Endothelial cell of umbilical vein (primary cell): ENCODE data around the gene CCIN.

Experiments used
- CTCF ChIP-seq, 2 donors: IDR thresholded peaks; 1 replicate in 1 of 2; 2 replicates in 1 of 2; pipeline ENCODE4 v1.5.1; 2011; ENCODE audit warnings: low read length in 2 of 2, mild to moderate bottlenecking in 2 of 2, moderate library complexity in 2 of 2, control low read depth in 1 of 2, inconsistent platforms in 1 of 2, low read depth in 1 of 2; ENCODE audit not compliant: insufficient read depth in 1 of 2; ENCODE audit errors: extremely low read depth in 1 of 2
- EZH2 ChIP-seq: IDR thresholded peaks from 2 replicates; pipeline ENCODE4 v1.6.1; 2012; ENCODE audit warnings: borderline replicate concordance, low read depth, mild to moderate bottlenecking, moderate library complexity, low read length, inconsistent platforms; ENCODE audit not compliant: severe bottlenecking

- TF ChIP-seq EZH2 (no peak), CTCF (IDR thresholded peaks at IDR 0.05; ENCODE audit: extremely low read depth in 1 of 2, insufficient read depth in 1 of 2, low read depth in 1 of 2, low read length in 2 of 2) (no peak)
Observed at GRCh38 chr9:36132086-36132485, 37.1 kb upstream of the CCIN start.
